ENCODE data around the gene SYNM. TPM values are rescaled to one million over a fixed set of nuclear protein-coding genes. Genes with fewer than 3 reads are reported as not detected.
"Not testable (repeated sequence)": the region's sequence is repeated elsewhere in the genome, so short reads cannot be mapped to it uniquely, and the experiment has no call there.

SYNM gene
- total and polyA plus RNA-seq, 2 of the 8 experiments (the other 6 are each of a cell fraction or from before 2014, with no cell fraction given), result 0.89 to 2.0 TPM

- H2BK12ac ChIP-seq (ENCODE audit: low read depth, low read length); H3K23ac ChIP-seq (ENCODE audit: insufficient read length); H3K23me2 ChIP-seq (ENCODE audit: low read depth, low read length); H3K56ac ChIP-seq (replicated peaks; ENCODE audit: insufficient read length, low read depth, low read length); H3K79me1 ChIP-seq (ENCODE audit: low read depth, low read length); H2AFZ ChIP-seq (ENCODE audit: low read length); H3K14ac ChIP-seq (ENCODE audit: insufficient read length); H3K4ac ChIP-seq (replicated peaks; ENCODE audit: insufficient read length, low read depth, low read length); H2BK20ac ChIP-seq (ENCODE audit: low read length); DNase-seq (ENCODE audit: low read depth in 1 of 2, low spot score in 2 of 2); H2AK5ac ChIP-seq (ENCODE audit: low read depth, low read length); H3K9me3 ChIP-seq (ENCODE audit: insufficient read depth in 2 of 2, low read depth in 1 of 2, low read length in 1 of 2); H3K18ac ChIP-seq (ENCODE audit: extremely low read depth, low read length); H4K20me1 ChIP-seq (replicated peaks in 1 of 2; ENCODE audit: control insufficient read depth in 1 of 2, insufficient read depth in 2 of 2, low read length in 2 of 2); H4K91ac ChIP-seq (replicated peaks; ENCODE audit: insufficient read length, low read length); H3K27ac ChIP-seq (ENCODE audit: low read depth, low read length); H3K27me3 ChIP-seq (replicated peaks in 1 of 4; ENCODE audit: control insufficient read depth in 3 of 4, extremely low read depth in 1 of 4, insufficient read depth in 3 of 4, low read length in 3 of 4); H3K4me1 ChIP-seq (replicated peaks in 1 of 4; ENCODE audit: control insufficient read depth in 3 of 4, insufficient read depth in 4 of 4, low read length in 3 of 4); H3K36me3 ChIP-seq (ENCODE audit: control insufficient read depth in 2 of 4, insufficient read depth in 4 of 4, low read length in 3 of 4); H2BK5ac ChIP-seq (ENCODE audit: low read depth, low read length); H3K79me2 ChIP-seq (ENCODE audit: control insufficient read depth in 1 of 2, insufficient read depth in 2 of 2, low read length in 2 of 2); H3K4me3 ChIP-seq (ENCODE audit: extremely low read depth in 1 of 4, insufficient read depth in 2 of 4, low read depth in 3 of 4, low read length in 4 of 4); H2BK120ac ChIP-seq (replicated peaks; ENCODE audit: low read depth, low read length); H2BK15ac ChIP-seq (ENCODE audit: low read length); H4K5ac ChIP-seq (ENCODE audit: insufficient read length, low read depth, low read length); H3K9ac ChIP-seq (replicated peaks in 1 of 4; ENCODE audit: extremely low read depth in 1 of 4, low read depth in 3 of 4, low read length in 3 of 4); H4K8ac ChIP-seq (ENCODE audit: extremely low read depth, insufficient read depth, low read length); FAIRE-seq: not testable (repeated sequence)
- peak overlapping the region in 1 of 2 experiments; percentile 73; a peak in 1 of 4 replicates for H3K4me2 ChIP-seq (ENCODE audit: insufficient read depth in 1 of 2, low read depth in 2 of 2, low read length in 2 of 2)
- WGBS, 2 experiments (ENCODE audit: extremely low coverage in 1 of 2, insufficient coverage in 1 of 2, insufficient read length in 1 of 2, insufficient replicate concordance in 2 of 2, low coverage in 1 of 2, low lambda C conversion rate in 2 of 2, missing lambda C conversion rate in 1 of 2), result 96% methylated on average over 18 of the region's 18 CpGs; no CpG with 5 or more reads in 1 of the 2 experiments
- ChIA-PET CTCF (ENCODE audit: partially characterized antibody) (interaction anchor here (1.2 to 7.3 kb wide), 8 partner anchors 10 to 282 kb away, joined by 3 to 78 read pairs (median 5); no protein-coding TSS in a partner anchor), POLR2A (ENCODE audit: partially characterized antibody) (interaction anchor here (0.9 to 1.3 kb wide), 3 partner anchors 11 to 92 kb away, joined by 3 to 4 read pairs (median 4); no protein-coding TSS in a partner anchor)
These were observed 44.7 kb upstream of the SYNM start for GRCh38 chr15:99060186-99060585.
